Brain microvascular endothelial cell (primary cell): ENCODE data around the gene BCORL1.

ENCODE experiments used
- DNase-seq: peaks from one replicate; pipeline ENCODE4 v3.0.0-alpha.2; 2020
- H3K27ac ChIP-seq: fragments of 250-450 bp; sonication (Bioruptor Pico); 2 replicates; pipeline ENCODE4 v1.5.1; 2020; ENCODE audit warnings: mild to moderate bottlenecking, moderate library complexity
- H3K27me3 ChIP-seq: fragments of 250-450 bp; sonication (Bioruptor Pico); replicated peaks from 2 replicates; pipeline ENCODE4 v1.5.1; 2020; ENCODE audit warnings: mild to moderate bottlenecking
- H3K36me3 ChIP-seq: fragments of 250-450 bp; sonication (Bioruptor Pico); replicated peaks from 2 replicates; pipeline ENCODE4 v1.5.1; 2020; ENCODE audit warnings: mild to moderate bottlenecking
- H3K4me3 ChIP-seq: 2 replicates; pipeline ENCODE4 v1.5.1; 2011; ENCODE audit warnings: low read depth, mild to moderate bottlenecking, control low read depth, low read length, moderate library complexity
- in situ Hi-C: cut with HindIII; loops from 2 replicates; pipeline ENCODE4 v1.10.0; 2017; ENCODE audit warnings: low sequenced_read_pairs, low pct_ligation_motif_present
- TF ChIP-seq, protein P1 (sequence below): IDR thresholded peaks from 2 replicates; pipeline ENCODE4 v1.5.1; 2011; ENCODE audit warnings: low read depth, mild to moderate bottlenecking, moderate library complexity, low read length, control low read depth, inconsistent platforms; ENCODE audit errors: missing control alignments

Gene BCORL1

GRCh38 chrX:129954804-129955203, 27.6 kb upstream of the BCORL1 start:
- Histone ChIP-seq H3K36me3 (no peaks in the 10 kb centered on the region), H3K4me3 (no peak overlapping the region), H3K27me3 (no peaks in the 10 kb centered on the region), H3K27ac (no peak overlapping the region)
- in situ Hi-C loops = no loop called here
- DNase-seq = no peak
- TF ChIP-seq, protein P1, sequence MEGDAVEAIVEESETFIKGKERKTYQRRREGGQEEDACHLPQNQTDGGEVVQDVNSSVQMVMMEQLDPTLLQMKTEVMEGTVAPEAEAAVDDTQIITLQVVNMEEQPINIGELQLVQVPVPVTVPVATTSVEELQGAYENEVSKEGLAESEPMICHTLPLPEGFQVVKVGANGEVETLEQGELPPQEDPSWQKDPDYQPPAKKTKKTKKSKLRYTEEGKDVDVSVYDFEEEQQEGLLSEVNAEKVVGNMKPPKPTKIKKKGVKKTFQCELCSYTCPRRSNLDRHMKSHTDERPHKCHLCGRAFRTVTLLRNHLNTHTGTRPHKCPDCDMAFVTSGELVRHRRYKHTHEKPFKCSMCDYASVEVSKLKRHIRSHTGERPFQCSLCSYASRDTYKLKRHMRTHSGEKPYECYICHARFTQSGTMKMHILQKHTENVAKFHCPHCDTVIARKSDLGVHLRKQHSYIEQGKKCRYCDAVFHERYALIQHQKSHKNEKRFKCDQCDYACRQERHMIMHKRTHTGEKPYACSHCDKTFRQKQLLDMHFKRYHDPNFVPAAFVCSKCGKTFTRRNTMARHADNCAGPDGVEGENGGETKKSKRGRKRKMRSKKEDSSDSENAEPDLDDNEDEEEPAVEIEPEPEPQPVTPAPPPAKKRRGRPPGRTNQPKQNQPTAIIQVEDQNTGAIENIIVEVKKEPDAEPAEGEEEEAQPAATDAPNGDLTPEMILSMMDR = no peak

GRCh38 chrX:129955682-129956081, 26.8 kb upstream of the BCORL1 start:
- no peaks in the 10 kb centered on the region for H3K27me3 ChIP-seq
- H3K36me3 ChIP-seq = no peaks in the 10 kb centered on the region
- no peak overlapping the region for H3K27ac ChIP-seq
- no peak overlapping the region for H3K4me3 ChIP-seq
- in situ Hi-C loops = no loop called here
- no peak for DNase-seq
- TF ChIP-seq, protein P1 = no peak

- TF ChIP-seq, protein P1 = no peak
- DNase-seq = no peak
- in situ Hi-C loops = no loop called here
- Histone ChIP-seq H3K27ac (no peak overlapping the region), H3K36me3 (no peaks in the 10 kb centered on the region), H3K27me3 (no peaks in the 10 kb centered on the region), H3K4me3 (no peak overlapping the region)
Observed at GRCh38 chrX:129956145-129956544, 26.3 kb upstream of the BCORL1 start.

- Histone ChIP-seq H3K4me3 (peak overlapping the region; percentile 46), H3K27me3 (no peaks in the 10 kb centered on the region), H3K27ac (no peak overlapping the region), H3K36me3 (no peaks in the 10 kb centered on the region)
- in situ Hi-C loops = no loop called here
- TF ChIP-seq, protein P1 = no peak
- no peak for DNase-seq
Observed at GRCh38 chrX:129956765-129957164, 25.7 kb upstream of the BCORL1 start.

- no peaks in the 10 kb centered on the region for H3K27me3 ChIP-seq
- H3K4me3 ChIP-seq = peak overlapping the region; percentile 46
- DNase-seq = no peak
- TF ChIP-seq, protein P1 = no peak
- no peak overlapping the region for H3K27ac ChIP-seq
- H3K36me3 ChIP-seq = no peaks in the 10 kb centered on the region
- in situ Hi-C loops = no loop called here
Observed at GRCh38 chrX:129957241-129958082, 25.0 kb upstream of the BCORL1 start.

DNA sequence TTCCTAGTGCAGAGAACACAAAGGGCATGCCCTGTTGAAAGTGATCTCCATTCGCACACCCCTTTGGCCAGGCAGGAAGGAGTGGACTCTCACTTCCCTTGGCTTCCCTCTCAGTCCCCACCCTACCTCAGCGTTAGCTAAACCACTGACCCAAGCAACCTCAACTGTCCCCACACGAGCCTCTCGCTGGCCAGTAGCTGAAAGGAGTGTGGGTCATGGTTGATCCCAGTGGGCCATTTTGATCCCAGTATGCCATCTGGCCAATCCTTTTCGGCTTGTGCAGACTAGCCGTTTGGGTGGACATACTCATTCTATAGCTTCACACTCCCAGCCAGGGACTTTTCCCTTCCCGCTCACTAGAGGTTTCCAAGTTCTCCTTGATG, 24.4 kb upstream of the BCORL1 start:
- Histone ChIP-seq H3K36me3 (no peaks in the 10 kb centered on the region), H3K4me3 (no peak overlapping the region), H3K27ac (no peak overlapping the region), H3K27me3 (no peaks in the 10 kb centered on the region)
- DNase-seq = no peak
- TF ChIP-seq, protein P1 = no peak
- in situ Hi-C loops = no loop called here
